ENCODE results near the gene GGACT.
"Not testable (repeated sequence)": the region's sequence is repeated elsewhere in the genome, so short reads cannot be mapped to it uniquely, and the experiment has no call there.

The GGACT gene

GRCh38 chr13:100528353-100528752 lies 60.2 kb downstream of the GGACT start:
- DNase-seq = no peak

GRCh38 chr13:100527644-100528043 lies 60.9 kb downstream of the GGACT start:
- no peak for DNase-seq

- DNase-seq = no peak
Measured at GRCh38 chr13:100526318-100527000, 62.1 kb downstream of the GGACT start.

- no peak for DNase-seq
Measured at GRCh38 chr13:100525453-100526317, 62.9 kb downstream of the GGACT start.

GRCh38 chr13:100524688-100525087 lies 63.9 kb downstream of the GGACT start:
- DNase-seq = not testable (repeated sequence)

- DNase-seq = no peak
Measured at GRCh38 chr13:100523981-100524386, 64.6 kb downstream of the GGACT start.

DNA sequence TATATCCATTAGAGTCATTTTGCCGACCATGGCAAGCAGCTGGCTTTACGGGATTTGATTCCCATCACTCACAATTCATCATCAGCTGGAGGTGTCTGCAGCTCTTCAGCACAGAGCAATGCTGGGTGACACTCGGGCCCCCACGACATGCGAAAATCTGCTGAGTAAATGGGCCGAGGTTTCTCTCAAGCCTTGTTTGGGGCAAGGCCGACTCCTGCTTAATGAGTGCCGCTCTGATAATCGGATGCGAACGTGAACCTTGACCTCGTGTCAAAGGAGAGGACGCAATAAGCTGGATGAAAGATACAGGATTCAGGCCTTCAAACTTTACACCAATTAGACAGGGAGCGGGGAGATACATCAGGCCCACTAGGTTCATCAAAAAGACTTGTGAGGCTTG lies 65.2 kb downstream of the GGACT start:
- DNase-seq = no peak

DNA sequence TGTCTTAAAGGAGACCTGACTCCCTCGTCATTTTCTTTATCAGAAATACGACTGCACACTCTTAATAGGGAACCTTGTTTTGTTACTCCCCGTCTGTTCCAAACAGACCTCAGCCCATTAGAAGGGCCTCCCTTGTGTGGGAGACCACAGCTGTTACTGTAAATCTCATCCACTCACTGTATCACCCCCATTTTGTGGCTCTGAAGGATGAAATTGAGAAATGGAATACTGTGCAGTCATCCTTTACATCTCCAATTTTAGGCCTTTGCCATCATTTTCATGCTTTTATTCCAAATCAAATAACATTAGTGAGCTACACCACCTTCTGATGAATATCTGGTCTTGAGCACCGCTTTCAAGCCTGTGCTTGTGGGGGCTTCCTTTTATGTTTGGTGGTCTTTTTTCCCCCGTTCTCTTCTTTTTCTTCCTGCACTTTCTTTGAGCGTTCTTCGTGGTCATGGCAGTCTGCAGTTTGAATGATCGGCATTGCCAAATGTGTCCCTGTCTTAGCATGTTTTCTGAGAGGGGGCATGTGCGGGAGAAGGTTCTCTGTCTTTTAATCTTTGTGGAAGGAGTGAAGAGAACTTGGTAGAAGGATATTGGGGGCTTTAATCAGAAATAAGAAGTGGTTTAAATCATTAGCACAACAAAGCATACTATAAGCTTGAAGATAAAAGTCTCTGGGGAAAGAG lies 65.8 kb downstream of the GGACT start:
- no peak for DNase-seq

DNA sequence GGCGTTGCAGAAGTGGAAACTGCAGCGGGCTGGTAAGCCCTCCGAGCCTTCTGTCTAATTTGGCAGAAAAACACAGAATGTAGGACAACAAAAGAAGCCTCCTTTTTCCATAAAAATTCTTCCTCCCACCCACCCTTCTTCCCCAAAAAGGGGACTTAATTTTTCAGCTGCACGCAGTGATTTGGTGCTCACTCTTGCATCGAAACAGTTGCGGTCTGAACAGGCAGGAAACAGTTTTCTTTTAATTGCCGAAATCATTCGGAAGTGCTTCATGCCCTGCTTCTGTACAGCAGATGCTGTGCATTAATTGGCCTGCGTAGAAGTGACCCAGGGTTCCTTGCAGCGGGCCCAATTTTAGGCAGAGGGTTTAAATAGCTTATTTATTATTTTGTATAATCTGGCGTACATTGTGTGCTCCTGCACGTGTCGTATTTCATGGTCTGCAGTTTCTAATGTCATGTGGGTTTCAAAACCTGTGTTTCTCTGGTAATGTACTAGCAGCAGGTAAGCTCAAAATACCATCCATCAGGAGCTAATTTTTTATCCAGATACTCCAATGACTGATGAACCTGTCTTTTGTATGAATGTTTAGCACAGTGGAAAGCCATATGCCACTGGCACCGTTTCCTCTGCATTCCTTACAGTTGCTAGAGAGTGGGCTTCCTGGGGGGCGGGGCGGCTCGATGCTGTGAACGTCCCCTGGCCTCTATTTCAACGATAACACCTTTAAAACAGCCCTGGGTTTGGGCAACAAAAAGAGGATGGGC lies 66.6 kb downstream of the GGACT start:
- DNase-seq = no peak

GRCh38 chr13:100520936-100521850 lies 67.4 kb downstream of the GGACT start:
- no peak for DNase-seq

- no peak for DNase-seq
Measured at GRCh38 chr13:100519626-100520025, 69.0 kb downstream of the GGACT start.

GRCh38 chr13:100518394-100519062 lies 70.1 kb downstream of the GGACT start:
- no peak for DNase-seq

GRCh38 chr13:100517728-100518127 lies 70.9 kb downstream of the GGACT start:
- DNase-seq = peak; percentile 16

DNA sequence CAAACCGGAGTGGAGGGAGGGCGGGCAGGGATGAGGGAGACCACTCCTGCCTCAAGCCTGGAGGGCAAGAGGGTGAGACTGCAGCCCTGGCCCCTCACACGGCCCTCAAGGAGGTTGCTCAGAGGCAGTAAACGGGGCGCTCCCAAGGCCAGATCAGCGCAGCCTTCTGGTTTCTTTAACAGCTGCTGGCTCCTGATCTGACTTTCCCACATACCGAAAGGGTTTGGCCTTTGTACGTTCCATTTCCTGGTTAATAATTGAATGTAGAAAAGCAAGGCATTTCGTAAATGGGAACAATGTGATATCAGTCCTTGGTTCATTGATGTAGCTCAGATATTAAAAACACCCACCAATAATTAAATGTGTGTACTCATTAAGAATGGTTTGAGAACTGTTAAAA lies 71.5 kb downstream of the GGACT start:
- DNase-seq = no peak

DNA sequence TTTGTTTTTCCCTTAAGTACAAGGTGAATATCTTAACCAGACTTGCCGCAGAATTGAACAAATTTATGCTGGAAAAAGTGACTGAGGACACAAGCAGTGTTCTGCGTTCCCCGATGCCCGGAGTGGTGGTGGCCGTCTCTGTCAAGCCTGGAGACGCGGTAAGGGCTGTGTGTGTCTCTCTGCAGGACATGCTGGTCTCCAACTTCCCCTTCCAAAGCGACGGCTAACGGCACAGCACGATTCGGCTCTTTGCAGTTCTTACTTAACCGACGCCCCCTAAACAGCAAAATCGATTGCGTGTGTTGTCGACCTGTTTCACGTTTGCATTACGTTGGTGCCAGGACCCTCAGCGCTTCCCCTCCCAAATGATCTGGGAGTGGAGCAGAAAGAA lies 73.2 kb downstream of the GGACT start:
- DNase-seq = no peak

GRCh38 chr13:100514788-100515409 lies 73.7 kb downstream of the GGACT start:
- DNase-seq = peak; percentile 80

DNA sequence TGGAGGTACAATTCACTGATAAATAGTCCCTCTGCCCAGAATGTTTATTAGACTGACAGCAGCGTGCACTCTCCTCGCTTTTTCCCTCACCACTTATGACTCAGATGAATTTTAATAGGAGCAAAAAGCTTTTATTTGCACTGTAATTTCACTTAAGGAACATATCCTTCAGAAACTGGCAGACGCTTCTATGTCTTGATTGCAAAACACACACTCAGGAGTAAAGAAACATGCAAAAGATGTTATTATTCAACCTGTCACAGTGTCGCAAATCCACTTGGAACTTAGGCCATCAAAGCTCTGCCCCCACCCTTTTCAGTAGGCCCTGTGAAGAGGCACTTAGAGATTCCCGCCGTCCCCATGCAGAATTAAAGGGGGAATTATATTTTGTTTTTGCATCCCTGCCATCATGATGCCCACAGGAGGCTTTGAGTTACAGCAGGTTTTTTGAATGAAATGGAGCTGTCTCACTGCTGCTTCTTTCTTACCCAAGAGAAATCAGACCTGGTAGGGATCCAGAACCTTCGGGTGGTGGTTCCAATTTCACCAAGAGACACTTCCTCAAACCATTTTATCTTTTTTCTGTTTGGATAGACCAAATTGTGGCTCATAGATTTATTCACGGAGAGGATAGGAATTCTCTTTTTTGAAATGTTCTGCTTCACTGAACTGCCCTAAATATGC lies 74.5 kb downstream of the GGACT start:
- DNase-seq = no peak

DNA sequence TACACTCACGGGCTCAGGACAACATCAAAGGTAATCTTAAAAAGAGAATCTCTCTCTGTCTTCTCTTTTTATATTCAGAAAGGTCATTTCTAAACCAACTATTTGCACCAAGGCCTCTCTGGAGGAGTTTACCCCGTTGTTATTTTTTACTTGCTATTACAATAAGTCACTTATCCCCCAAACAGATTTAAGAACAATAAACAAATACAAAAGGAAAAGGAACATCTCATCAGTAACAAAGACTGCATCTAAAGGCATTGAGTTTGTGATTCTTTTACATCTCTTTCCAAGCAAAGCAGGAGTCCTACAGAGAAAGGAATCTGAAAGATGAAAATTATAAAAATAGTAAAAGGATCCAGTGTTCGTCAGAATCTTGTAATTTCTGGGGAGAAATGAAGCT lies 75.4 kb downstream of the GGACT start:
- DNase-seq = no peak

GRCh38 chr13:100512422-100512821 lies 76.2 kb downstream of the GGACT start:
- no peak for DNase-seq

- DNase-seq = peak; percentile 74
Measured at GRCh38 chr13:100511466-100511865, 77.1 kb downstream of the GGACT start.
